Central memory CD8-positive, alpha-beta T cell (primary cell): ENCODE data around the gene SSH3.

Experiments used
- ATAC-seq: fragments of 150-1000 bp; cut with Tn5 transposase; replicated peaks from 2 replicates; pipeline ENCODE4 v1.10.0; 2022; ENCODE audit warnings: mild to moderate bottlenecking, moderate FRiP score, moderate number of reproducible peaks; ENCODE audit not compliant: poor library complexity, severe bottlenecking; ENCODE audit errors: extremely low read depth
- DNase-seq, 2 donors: peaks; one replicate each; pipeline ENCODE4 v3.0.0; 2021; ENCODE audit warnings: low spot score in 2 of 2
- H3K27ac Mint-ChIP-seq: one replicate; pipeline ENCODE4 v1.8.0; 2022; ENCODE audit warnings: low read depth, mild to moderate bottlenecking, moderate library complexity, mixed read lengths
- H3K27me3 Mint-ChIP-seq: one replicate; pipeline ENCODE4 v1.8.0; 2022; ENCODE audit warnings: mixed read lengths
- H3K36me3 Mint-ChIP-seq: one replicate; pipeline ENCODE4 v1.8.0; 2022; ENCODE audit warnings: mild to moderate bottlenecking, moderate library complexity, mixed read lengths; ENCODE audit not compliant: insufficient read depth
- H3K4me1 Mint-ChIP-seq: one replicate; pipeline ENCODE4 v1.8.0; 2022; ENCODE audit warnings: mixed read lengths
- H3K4me3 Mint-ChIP-seq: one replicate; pipeline ENCODE4 v1.8.0; 2022; ENCODE audit warnings: mild to moderate bottlenecking, moderate library complexity, mixed read lengths
- H3K9me3 Mint-ChIP-seq: one replicate; pipeline ENCODE4 v1.8.0; 2022; ENCODE audit warnings: mixed read lengths

SSH3 gene

DNA sequence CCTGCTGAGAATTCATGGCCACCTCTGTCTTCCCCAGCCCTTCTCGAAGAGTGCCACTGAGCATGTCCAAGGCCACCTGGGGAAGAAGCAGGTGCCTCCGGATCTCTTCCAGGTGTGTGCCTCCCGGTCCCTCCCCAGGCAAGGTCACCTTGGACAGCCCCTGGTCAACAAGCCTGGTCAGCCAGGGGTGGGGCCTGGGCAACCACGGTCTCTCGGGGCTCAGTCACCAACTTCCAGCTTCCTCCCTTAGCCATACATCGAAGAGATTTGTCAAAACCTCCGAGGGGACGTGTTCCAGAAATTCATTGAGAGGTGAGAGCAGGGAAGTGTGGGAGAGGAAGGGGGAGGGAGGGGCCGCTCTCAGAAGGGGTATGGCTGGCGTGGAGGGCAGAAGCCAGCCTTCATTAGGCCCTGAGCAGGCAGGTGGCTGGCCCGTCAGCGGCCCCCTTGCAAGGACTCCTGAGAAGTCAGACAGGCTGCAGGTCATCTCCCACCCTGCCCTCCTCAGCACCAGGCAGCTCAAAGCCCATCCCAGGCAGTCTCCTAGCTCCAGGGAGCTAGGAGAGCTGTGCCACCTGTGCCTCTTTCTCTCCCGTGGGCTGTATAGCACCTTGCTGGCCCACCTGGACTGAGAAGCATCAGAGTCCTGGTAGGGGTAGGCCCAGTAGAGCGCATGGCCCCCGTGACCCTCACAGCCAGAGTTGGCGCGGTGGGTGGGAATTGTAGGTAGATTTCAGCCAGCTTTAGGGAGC, 23.6 kb upstream of the SSH3 start:
- Mint-ChIP-seq H3K4me1 (peaks cover 50% of the 10 kb centered on the region), H3K36me3 (peaks cover 71% of the 10 kb centered on the region)

DNA sequence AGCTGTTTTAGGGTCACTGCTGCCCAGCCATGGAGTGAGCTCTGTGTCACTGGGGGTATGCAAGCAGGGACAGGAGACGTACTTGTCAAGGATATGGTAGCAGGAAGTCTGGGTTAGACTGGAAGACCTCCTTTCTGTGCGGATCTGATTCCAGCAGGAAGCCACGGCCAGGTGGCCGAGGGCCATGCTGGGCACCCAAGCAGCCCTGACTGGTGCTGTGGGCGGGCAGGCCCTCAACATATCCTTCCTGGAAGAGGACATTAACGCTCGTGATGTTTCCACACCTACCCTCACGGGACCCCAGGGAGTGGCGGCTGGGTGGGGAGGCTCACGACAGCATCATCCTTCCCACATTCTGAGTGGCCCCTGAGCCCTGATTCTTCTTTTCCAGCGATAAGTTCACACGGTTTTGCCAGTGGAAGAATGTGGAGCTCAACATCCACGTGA, 23.0 kb upstream of the SSH3 start:
- no peaks in the 10 kb centered on the region for H3K9me3 Mint-ChIP-seq
- no peak overlapping the region for H3K4me3 Mint-ChIP-seq
- no peaks in the 10 kb centered on the region for H3K27me3 Mint-ChIP-seq
- ATAC-seq (no peak), DNase-seq (no peak)
- peaks cover 74% of the 10 kb centered on the region for H3K36me3 Mint-ChIP-seq
- peaks cover 49% of the 10 kb centered on the region for H3K4me1 Mint-ChIP-seq
- peak overlapping the region; percentile 98 for H3K27ac Mint-ChIP-seq

More for the DNA sequence above, 23.6 kb upstream of the SSH3 start:
- no peak for ATAC-seq
- DNase-seq, result no peak
- Mint-ChIP-seq H3K27ac (peak overlapping the region; percentile 98), H3K9me3 (no peaks in the 10 kb centered on the region), H3K4me3 (peak overlapping the region; percentile 99), H3K27me3 (no peaks in the 10 kb centered on the region)

DNA sequence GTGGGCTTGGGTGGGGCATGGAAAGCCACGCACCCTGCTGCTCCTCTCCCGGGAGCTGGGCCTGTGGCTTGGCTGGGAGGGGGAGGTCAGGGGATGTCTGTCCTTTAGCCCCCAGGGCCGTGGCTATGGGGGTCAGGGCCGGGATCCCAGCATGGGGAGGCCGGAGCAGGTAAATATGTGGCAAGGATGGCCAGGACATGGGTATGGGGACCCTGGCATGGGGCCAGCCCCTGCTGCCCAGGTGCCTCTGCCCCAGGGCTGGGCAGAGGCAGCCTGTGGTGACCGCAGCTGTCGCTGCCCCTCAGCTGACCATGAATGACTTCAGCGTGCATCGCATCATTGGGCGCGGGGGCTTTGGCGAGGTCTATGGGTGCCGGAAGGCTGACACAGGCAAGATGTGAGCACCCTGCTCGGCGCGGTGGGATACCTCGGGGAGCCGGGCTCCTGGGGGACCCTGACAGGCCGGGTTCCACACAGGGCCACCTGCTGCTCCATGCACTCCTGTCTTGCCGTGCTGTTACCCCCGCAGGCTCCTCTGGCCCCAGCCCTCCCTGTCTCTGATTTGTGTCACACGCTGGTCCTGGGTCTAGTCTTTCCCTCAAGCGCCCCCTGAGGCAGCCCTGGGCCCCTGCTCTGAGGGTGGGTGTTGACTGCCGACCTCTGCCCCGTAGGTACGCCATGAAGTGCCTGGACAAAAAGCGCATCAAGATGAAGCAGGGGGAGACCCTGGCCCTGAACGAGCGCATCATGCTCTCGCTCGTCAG, 22.4 kb upstream of the SSH3 start:
- Mint-ChIP-seq H3K9me3 (no peaks in the 10 kb centered on the region), H3K4me3 (no peak overlapping the region), H3K36me3 (peaks cover 76% of the 10 kb centered on the region), H3K27me3 (no peaks in the 10 kb centered on the region), H3K4me1 (peaks cover 43% of the 10 kb centered on the region), H3K27ac (peak overlapping the region; percentile 51)
- ATAC-seq (no peak), DNase-seq (no peak)

DNA sequence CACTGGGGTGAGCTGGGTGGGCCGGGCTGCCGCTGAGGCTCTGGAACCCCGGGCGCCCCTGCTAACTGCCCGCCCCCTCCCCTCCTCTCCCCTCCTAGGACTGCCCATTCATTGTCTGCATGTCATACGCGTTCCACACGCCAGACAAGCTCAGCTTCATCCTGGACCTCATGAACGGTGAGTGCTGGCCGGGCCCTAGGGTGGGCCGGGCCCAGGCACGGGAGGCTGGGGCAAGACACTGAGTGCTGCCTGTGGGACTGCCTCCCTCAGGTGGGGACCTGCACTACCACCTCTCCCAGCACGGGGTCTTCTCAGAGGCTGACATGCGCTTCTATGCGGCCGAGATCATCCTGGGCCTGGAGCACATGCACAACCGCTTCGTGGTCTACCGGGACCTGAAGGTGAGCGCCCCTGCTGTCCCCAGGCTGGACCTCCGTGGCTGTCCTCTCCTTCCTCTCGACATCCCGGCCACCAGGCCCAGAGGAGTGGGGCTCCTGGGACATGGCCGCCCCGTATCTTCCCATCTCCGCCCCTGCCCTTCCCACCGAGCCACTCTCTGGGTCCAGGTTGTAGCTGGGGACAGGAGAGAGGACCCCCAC, 21.7 kb upstream of the SSH3 start:
- ATAC-seq (no peak), DNase-seq (no peak)
- H3K27ac Mint-ChIP-seq, result peak overlapping the region; percentile 83
- no peak overlapping the region for H3K4me3 Mint-ChIP-seq
- H3K9me3 Mint-ChIP-seq, result no peaks in the 10 kb centered on the region
- peaks cover 76% of the 10 kb centered on the region for H3K36me3 Mint-ChIP-seq
- peaks cover 40% of the 10 kb centered on the region for H3K4me1 Mint-ChIP-seq
- H3K27me3 Mint-ChIP-seq, result no peaks in the 10 kb centered on the region

- peak overlapping the region; percentile 83 for H3K27ac Mint-ChIP-seq
These were observed 21.0 kb upstream of the SSH3 start for GRCh38 chr11:67282155-67282875.

GRCh38 chr11:67282876-67283371, 20.4 kb upstream of the SSH3 start:
- Mint-ChIP-seq H3K27me3 (no peaks in the 10 kb centered on the region), H3K36me3 (peaks cover 73% of the 10 kb centered on the region), H3K9me3 (no peaks in the 10 kb centered on the region), H3K4me3 (no peak overlapping the region), H3K4me1 (peaks cover 42% of the 10 kb centered on the region), H3K27ac (peak overlapping the region; percentile 83)
- DNase-seq (no peak), ATAC-seq (no peak)

More at GRCh38 chr11:67282155-67282875, 21.0 kb upstream of the SSH3 start:
- H3K36me3 Mint-ChIP-seq, result peaks cover 76% of the 10 kb centered on the region
- H3K4me1 Mint-ChIP-seq, result peaks cover 42% of the 10 kb centered on the region
- ATAC-seq (no peak), DNase-seq (no peak)
- H3K27me3 Mint-ChIP-seq, result no peaks in the 10 kb centered on the region
- H3K4me3 Mint-ChIP-seq, result no peak overlapping the region
- no peaks in the 10 kb centered on the region for H3K9me3 Mint-ChIP-seq

DNA sequence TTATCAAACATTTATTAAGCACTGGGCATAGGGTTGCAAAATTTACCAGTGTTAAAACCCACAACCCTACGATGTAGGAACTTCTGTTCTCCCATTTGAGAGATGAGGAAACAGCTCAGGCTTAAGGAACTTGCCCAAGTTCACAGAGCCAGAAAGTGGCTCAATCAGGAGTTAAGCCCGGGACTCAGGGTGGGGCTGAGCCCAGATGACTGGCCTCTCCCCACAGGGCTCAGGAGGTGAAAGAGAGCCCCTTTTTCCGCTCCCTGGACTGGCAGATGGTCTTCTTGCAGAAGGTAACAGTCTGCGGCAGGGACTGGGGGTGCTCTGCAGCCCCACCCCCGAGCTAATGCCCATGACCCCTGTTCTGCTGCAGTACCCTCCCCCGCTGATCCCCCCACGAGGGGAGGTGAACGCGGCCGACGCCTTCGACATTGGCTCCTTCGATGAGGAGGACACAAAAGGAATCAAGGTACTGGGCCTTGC, 19.8 kb upstream of the SSH3 start:
- H3K27me3 Mint-ChIP-seq, result no peaks in the 10 kb centered on the region
- no peak overlapping the region for H3K4me3 Mint-ChIP-seq
- no peaks in the 10 kb centered on the region for H3K9me3 Mint-ChIP-seq
- H3K4me1 Mint-ChIP-seq, result peaks cover 46% of the 10 kb centered on the region
- no peak for ATAC-seq
- H3K36me3 Mint-ChIP-seq, result peaks cover 78% of the 10 kb centered on the region
- DNase-seq, result no peak
- no peak overlapping the region for H3K27ac Mint-ChIP-seq

DNA sequence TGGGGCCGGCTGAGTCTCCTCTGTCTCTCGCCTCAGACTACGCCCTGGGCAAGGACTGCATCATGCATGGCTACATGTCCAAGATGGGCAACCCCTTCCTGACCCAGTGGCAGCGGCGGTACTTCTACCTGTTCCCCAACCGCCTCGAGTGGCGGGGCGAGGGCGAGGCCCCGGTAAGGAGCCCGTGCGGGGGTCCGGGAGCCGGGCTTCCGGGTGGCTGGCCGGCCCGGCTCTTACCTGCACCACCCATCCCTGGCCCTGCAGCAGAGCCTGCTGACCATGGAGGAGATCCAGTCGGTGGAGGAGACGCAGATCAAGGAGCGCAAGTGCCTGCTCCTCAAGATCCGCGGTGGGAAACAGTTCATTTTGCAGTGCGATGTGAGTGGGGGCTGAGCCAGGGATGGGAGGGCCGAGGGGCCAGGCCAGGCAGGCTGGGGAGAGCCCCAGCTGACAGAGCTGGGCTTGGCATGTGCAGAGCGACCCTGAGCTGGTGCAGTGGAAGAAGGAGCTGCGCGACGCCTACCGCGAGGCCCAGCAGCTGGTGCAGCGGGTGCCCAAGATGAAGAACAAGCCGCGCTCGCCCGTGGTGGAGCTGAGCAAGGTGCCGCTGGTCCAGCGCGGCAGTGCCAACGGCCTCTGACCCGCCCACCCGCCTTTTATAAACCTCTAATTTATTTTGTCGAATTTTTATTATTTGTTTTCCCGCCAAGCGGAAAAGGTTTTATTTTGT, 18.4 kb upstream of the SSH3 start:
- Mint-ChIP-seq H3K9me3 (no peaks in the 10 kb centered on the region), H3K4me3 (peak overlapping the region; percentile 81), H3K36me3 (peaks cover 75% of the 10 kb centered on the region), H3K27ac (peak overlapping the region; percentile 97), H3K27me3 (no peaks in the 10 kb centered on the region), H3K4me1 (peaks cover 41% of the 10 kb centered on the region)
- ATAC-seq (no peak), DNase-seq (no peak)

DNA sequence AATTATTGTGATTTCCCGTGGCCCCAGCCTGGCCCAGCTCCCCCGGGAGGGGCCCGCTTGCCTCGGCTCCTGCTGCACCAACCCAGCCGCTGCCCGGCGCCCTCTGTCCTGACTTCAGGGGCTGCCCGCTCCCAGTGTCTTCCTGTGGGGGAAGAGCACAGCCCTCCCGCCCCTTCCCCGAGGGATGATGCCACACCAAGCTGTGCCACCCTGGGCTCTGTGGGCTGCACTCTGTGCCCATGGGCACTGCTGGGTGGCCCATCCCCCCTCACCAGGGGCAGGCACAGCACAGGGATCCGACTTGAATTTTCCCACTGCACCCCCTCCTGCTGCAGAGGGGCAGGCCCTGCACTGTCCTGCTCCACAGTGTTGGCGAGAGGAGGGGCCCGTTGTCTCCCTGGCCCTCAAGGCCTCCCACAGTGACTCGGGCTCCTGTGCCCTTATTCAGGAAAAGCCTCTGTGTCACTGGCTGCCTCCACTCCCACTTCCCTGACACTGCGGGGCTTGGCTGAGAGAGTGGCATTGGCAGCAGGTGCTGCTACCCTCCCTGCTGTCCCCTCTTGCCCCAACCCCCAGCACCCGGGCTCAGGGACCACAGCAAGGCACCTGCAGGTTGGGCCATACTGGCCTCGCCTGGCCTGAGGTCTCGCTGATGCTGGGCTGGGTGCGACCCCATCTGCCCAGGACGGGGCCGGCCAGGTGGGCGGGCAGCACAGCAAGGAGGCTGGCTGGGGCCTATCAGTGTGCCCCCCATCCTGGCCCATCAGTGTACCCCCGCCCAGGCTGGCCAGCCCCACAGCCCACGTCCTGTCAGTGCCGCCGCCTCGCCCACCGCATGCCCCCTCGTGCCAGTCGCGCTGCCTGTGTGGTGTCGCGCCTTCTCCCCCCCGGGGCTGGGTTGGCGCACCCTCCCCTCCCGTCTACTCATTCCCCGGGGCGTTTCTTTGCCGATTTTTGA, 17.5 kb upstream of the SSH3 start:
- Mint-ChIP-seq H3K4me3 (peak overlapping the region; percentile 81), H3K27me3 (no peaks in the 10 kb centered on the region), H3K4me1 (peaks cover 45% of the 10 kb centered on the region), H3K36me3 (peaks cover 77% of the 10 kb centered on the region), H3K27ac (peak overlapping the region; percentile 97), H3K9me3 (no peaks in the 10 kb centered on the region)
- DNase-seq, result peak in 1 of 2 donors; percentile 57
- ATAC-seq, result peak; percentile 11

- H3K27me3 Mint-ChIP-seq, result no peaks in the 10 kb centered on the region
- H3K27ac Mint-ChIP-seq, result peak overlapping the region; percentile 97
- peaks cover 48% of the 10 kb centered on the region for H3K4me1 Mint-ChIP-seq
- H3K4me3 Mint-ChIP-seq, result peak overlapping the region; percentile 81
- H3K9me3 Mint-ChIP-seq, result no peaks in the 10 kb centered on the region
- ATAC-seq (no peak), DNase-seq (no peak)
- H3K36me3 Mint-ChIP-seq, result peaks cover 77% of the 10 kb centered on the region
These were observed 16.6 kb upstream of the SSH3 start for GRCh38 chr11:67286621-67287333.
